H1 (cell line): ENCODE results near the gene CTIF.
A peak's percentile ranks its signal among the peaks of the same experiment; 100 is the strongest.

Experiments used
- ASH2L ChIP-seq: fragments of 200-600, 300-600 bp; sonication (generic); IDR thresholded peaks from one replicate; pipeline ENCODE4 v1.7.1; 2017; ENCODE audit warnings: low read length
- BACH1 ChIP-seq: IDR thresholded peaks from 2 replicates; pipeline ENCODE4 v1.6.1; 2012; ENCODE audit warnings: low read length, improper control_type of control experiment
- CTCF ChIP-seq, 3 experiments: IDR thresholded peaks; 1 replicate in 2 of 3; 2 replicates in 1 of 3; pipeline versions ENCODE4 v1.5.1 to v1.6.1; 2011; ENCODE audit warnings: low read length in 3 of 3, mild to moderate bottlenecking in 3 of 3, inconsistent platforms in 2 of 3, low read depth in 1 of 3, moderate library complexity in 1 of 3; ENCODE audit not compliant: insufficient read depth in 1 of 3; ENCODE audit errors: control extremely low read depth in 1 of 3
- EGR1 ChIP-seq: IDR thresholded peaks from 2 replicates; pipeline ENCODE4 v1.6.1; 2011; ENCODE audit warnings: low read depth, low read length, borderline replicate concordance
- EZH2 ChIP-seq: fragments of 200-600 bp; sonication (generic); IDR thresholded peaks from 2 replicates; pipeline ENCODE4 v1.7.1; 2012; ENCODE audit warnings: low read depth, mild to moderate bottlenecking, moderate library complexity, low read length, inconsistent platforms; ENCODE audit not compliant: severe bottlenecking
- KDM5A ChIP-seq: fragments of 200-600 bp; IDR thresholded peaks from 2 replicates; pipeline ENCODE4 v1.7.1; 2012; ENCODE audit warnings: mild to moderate bottlenecking, low read length, inconsistent platforms, mixed read lengths
- SRF ChIP-seq: IDR thresholded peaks from 2 replicates; pipeline ENCODE4 v1.6.1; 2011; ENCODE audit warnings: mild to moderate bottlenecking, low read depth, low read length, moderate library complexity
- TEAD4 ChIP-seq: IDR thresholded peaks from 2 replicates; pipeline ENCODE4 v1.6.1; 2012; ENCODE audit warnings: low read depth, low read length, inconsistent platforms, mixed read lengths
- ZNF274 ChIP-seq: IDR thresholded peaks from 2 replicates; pipeline ENCODE4 v1.7.0; 2012; ENCODE audit warnings: low read length, borderline replicate concordance; ENCODE audit errors: extremely low read depth

DNA sequence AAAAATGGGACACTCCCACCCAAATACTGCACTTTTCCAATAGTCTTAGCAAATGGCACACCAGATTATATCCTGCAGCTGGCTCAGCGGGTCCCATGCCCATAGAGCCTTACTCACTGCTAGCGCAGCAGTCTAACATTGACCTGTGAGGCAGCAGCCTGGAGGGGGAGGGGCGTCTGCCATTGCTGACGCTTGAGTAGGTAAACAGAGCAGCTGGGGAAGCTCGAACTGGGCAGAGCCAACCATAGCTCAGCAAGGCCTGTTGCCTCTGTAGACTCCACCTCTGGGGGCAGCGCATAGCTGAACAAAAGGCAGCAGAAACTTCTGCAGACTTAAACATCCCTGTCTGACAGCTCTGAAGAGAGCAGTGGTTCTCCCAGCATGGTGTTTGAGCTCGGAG is 110.4 kb downstream of the CTIF start:
- TF ChIP-seq EGR1 (no peak), BACH1 (no peak), CTCF (IDR thresholded peaks at IDR 0.05; ENCODE audit: control extremely low read depth in 1 of 3, insufficient read depth in 1 of 3, low read depth in 1 of 3, low read length in 3 of 3) (peak; percentile 2 to 29 (median 17); a peak in 3 of 4 replicates), ZNF274 (no peak), ASH2L (no peak), EZH2 (no peak), TEAD4 (no peak), SRF (no peak), KDM5A (no peak)
